NCI-H1436 treated with DMSO at 0.1 percent for 48 hours (cell line): Measurements from ENCODE around the gene INPP4B.

Experiments
- DNase-seq: peaks from one replicate; lab custom pipeline; 2025; lab: John Stamatoyannopoulos, UW

Gene INPP4B

DNA sequence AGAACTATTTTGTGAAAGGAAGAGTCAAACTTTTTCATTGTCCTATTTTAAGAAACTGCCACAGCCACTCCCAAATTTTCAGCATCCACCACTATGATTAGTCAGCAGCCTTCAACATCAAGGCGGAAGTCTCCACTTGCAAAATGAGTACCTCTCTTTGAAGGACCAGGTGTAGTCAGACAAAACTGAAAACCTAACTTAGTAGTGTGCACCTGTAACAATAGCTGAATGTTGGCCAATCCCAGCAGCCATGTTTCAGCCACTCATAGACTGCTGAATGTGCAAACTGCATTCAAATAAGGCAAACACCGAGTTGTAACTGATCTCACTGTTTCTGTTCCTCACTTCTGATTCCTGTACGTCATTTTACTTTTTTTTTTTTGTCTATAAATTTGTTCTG, 868.7 kb downstream of the INPP4B start:
- DNase-seq, result no peak
